Hematopoietic multipotent progenitor cell (in vitro differentiated cells): ENCODE measurements around the gene HOXA3. TPM values are rescaled to one million over a fixed set of nuclear protein-coding genes. Genes with fewer than 3 reads are reported as not detected.

ENCODE experiments used
- DNase-seq, 3 donors: peaks; one replicate each; pipeline ENCODE4 v3.0.0-alpha.2; 2011 to 2015; ENCODE audit warnings: low read depth in 2 of 3, low spot score in 2 of 3
- total RNA-seq: library from RNA; depleted of rRNA; stranded (reverse); fragments of >200 nt; gene quantifications from one replicate; pipeline ENCODE4 v1.2.3, GENCODE V29; 2012

The HOXA3 gene
- total RNA-seq, 1 donor = 14.3 TPM

DNA sequence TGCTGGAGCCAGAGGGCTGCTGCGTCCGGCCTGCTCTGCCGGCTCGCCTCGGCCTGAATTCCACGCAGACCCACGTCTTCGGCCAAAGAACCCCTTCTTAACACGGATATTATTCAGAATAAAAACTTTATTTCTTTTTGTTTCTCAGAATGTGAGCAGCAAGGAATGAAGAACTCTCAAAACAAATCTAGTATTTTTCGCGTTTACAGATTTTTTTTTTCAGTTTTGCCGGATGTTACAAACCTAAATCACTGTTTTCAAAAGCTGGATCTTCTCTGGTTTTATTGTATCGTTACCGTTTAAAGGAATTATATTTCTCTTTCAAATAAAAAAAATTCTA, 45.5 kb downstream of the HOXA3 start:
- no peak for DNase-seq

GRCh38 chr7:27106181-27106900, 46.0 kb downstream of the HOXA3 start:
- no peak for DNase-seq

- no peak for DNase-seq
Observed at GRCh38 chr7:27105301-27106031, 46.9 kb downstream of the HOXA3 start.

- DNase-seq = no peak
Observed at GRCh38 chr7:27104341-27105058, 47.9 kb downstream of the HOXA3 start.

DNA sequence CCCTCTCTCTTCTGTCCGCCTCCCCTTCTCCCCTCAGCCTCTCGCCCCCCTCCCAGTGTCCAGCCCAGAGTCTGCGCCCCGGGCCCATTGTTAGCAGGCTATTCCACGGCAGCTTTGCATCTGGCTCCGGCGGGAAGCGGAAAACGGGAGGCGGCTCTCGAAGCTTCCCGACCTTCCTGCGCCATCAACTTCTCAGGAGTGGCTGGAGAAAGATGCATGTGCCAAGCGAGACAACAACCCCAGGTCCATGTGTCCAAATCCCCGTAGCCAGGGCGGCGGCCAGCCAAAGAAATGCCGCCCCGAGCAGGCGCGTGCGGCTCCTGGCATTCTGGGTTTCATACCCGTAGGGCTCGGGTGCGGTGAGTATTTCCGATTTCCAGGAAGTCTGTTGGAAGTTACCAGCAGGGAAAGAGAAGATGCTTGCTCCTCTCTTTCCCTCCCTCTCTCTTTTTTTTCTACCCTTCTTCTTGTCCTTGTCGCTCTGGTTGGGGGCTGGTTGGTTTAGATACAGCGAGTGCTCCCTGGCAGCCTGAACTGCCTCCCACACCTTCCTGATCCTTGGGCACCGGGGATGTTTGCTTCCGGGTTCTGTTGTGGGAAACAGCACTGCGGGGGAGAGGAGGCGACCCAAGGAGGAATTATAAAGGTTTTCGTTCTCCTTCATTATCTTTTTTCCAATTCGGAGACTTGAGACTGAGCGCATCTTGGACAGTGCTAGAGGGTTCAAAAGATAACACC, 48.7 kb downstream of the HOXA3 start:
- no peak for DNase-seq

DNA sequence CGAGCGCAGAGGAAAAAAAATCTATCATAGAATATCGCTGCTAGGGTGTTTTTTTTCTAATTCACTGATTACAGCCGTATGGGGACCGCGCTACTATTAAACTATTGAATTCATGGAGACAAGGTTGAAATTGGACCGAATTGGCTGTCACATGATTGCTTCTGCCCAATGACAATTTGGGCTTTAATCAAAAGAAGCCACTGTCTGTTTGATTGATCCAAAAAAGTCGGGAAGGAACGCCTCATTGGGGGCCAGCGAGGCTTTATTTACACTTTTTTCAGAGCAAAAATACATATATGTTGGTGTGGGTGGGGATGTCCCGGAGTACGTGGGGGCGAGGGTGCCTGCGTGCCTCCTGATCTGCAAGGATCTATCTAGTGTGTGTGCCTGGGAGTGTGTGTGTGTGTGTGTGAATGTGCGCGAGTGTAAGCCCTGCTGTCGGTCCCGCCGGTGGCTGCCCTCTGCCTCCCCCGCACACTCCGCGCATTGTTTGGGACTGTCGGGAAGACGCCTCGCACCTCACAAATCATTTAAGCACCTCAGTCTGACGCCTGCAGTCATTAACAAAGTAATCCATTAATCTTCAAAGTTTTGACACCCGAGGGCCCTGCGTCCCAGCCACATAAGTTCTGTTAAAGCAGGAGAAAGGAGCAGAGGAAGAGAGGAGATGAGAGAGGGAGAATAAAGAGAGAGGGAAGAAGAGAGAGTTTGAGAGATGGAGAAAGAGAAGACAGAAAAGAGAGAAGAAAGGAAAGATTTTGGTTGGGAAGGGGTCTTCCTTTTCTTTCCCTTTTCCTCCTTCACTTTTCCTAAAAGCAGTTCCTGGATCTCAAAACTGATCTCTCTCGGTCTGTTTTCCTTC, 49.6 kb downstream of the HOXA3 start, which contains the start of gene HOXA2:
HOXA2 (minus strand) TSS at position 103 of the 862 bp plus-strand sequence. CDS start 183 bp downstream, outside the sequence.
- DNase-seq = no peak

DNA sequence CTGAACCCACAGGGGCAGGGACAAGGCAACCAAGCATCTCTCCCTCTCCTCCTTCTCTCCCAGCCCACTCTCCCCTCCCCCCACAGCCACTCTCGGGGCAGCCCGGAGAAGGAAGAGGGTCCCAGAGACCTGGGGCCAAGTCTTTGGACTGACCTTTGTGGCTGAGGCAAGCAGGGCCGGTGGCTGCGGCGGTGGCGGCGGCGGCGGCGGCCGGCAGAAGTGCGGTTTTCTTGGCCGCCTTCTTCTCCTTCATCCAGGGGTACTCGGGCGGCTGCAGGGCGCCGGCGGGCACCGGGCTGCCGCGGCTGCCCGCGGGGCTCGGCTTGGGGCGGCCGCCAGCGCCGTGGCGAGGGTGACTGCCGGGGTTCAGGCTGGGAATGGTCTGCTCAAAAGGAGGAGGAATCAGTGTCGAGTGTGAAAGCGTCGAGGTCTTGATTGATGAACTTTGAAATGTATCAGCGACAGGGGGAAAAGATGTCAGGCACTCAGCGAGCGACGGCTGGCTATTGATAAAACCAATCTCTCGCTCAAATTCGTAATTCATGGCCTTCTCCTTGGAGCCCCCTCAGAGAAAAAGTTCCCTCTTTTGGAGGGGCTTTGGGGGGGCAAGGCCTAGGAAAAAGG, 50.3 kb downstream of the HOXA3 start:
- DNase-seq = no peak

DNA sequence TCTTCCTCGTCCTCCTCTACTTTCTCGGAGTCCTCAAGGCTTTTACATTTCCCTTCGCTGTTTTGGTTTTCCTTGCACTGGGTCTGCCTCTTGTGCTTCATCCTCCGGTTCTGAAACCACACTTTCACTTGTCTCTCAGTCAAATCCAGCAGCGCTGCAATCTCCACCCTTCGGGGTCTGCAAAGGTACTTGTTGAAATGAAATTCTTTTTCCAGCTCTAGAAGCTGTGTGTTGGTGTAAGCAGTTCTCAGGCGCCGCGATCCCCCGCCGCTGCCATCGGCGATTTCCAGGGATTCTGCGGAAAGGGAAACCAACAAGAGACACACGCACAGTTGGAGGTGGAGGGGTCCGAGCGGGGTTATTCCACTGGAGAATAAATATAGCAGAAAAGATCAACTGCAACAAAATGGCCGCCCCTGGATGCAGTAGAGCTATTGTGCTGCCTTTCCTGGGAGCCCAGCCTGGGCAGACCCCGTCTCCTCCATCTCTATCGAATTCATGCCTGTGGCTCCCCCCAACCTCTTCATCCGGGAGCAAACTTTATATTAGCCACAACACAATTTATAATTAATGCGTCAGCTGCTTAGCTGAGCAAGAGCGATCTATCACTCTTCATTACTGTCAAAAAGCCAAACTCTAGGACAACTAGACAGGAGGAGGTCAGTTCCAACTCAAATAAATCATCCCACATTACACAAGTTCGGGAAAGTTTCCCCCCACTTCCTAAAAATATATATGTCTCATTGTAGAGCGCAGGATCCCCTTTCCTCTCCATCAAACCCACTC, 51.0 kb downstream of the HOXA3 start:
- DNase-seq = no peak

- DNase-seq = no peak
Observed at GRCh38 chr7:27100694-27101170, 51.7 kb downstream of the HOXA3 start.

DNA sequence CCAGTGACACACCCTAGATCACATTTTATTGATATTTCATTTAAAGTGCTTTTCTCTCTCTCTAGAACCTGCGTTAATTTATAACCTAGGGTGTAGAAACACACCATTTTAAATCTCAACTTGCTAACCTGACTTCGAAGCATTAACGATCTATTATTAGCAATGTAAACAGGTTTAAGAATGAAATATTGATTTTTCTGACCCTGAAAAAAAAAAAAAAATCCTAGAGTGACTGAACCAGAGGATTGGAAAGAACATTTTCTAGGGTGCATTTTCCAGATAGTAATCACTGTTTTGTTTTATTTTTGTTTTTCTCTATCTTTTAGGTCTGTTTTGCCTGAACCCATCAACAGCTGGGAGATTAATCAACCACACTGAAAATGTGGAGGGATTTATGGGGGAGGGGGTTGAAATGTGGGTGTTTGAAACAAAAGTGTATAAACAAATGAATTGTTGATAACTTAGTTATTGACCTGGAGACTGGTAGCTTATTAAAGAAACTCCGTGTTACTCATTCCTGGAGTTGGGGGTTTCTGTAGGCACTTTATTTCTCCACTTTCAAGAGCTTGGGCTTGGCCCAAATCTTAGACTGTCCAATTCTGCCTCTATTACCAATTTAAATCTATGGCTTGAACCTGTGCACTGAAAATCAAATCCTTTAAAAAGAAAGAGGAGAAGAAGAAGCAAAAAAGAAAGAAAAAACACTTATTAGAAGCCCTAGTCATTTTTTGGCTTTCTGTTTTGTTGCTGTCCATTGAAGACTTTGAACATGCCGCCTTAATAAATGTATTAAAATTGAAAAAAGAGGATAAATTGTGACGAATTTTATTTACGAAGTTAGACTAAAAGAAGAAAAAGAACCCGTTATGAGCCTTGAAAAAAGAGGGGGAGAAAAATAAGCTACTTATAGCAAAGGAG, 52.7 kb downstream of the HOXA3 start:
- no peak for DNase-seq

GRCh38 chr7:27098578-27099451, 53.6 kb downstream of the HOXA3 start:
- peak in 1 of 3 donors; percentile 46 for DNase-seq

- DNase-seq = no peak
Observed at GRCh38 chr7:27097686-27098577, 54.5 kb downstream of the HOXA3 start.

- peak in 1 of 3 donors; percentile 48 for DNase-seq
Observed at GRCh38 chr7:27096768-27097514, 55.4 kb downstream of the HOXA3 start.

- DNase-seq = peak; percentile 50 to 89 (median 84)
Observed at GRCh38 chr7:27095897-27096767, 56.3 kb downstream of the HOXA3 start, which contains the start of gene HOXA1. TSS of gene HOXA1 (minus strand) at chr7:27096000. CDS start at chr7:27095912, 88 bp downstream.
